Uterus (tissue), 4 donors: ENCODE measurements around the gene GATAD2B. TPM values are rescaled to one million over a fixed set of nuclear protein-coding genes. Genes with fewer than 3 reads are reported as not detected.

Experiments used
- DNase-seq, 2 donors: peaks; one replicate each; pipeline ENCODE4 v3.0.0-alpha.2; 2019 to 2020
- H3K27ac ChIP-seq, 2 donors: fragments of 200-600 bp; sonication (generic); 1 replicate in 1 of 2; 2 replicates in 1 of 2; pipeline ENCODE4 v1.5.1; 2016 to 2018
- H3K27me3 ChIP-seq, 2 donors: fragments of 200-600 bp; sonication (generic); one replicate each; pipeline ENCODE4 v1.5.1; 2018 to 2019; ENCODE audit warnings: control low read depth in 1 of 2
- H3K36me3 ChIP-seq, 2 donors: fragments of 200-600 bp; sonication (generic); one replicate each; pipeline ENCODE4 v1.5.1; 2019; ENCODE audit warnings: control low read depth in 1 of 2
- H3K4me1 ChIP-seq, 2 donors: fragments of 200-600 bp; sonication (generic); one replicate each; pipeline ENCODE4 v1.5.1; 2018 to 2019; ENCODE audit warnings: control low read depth in 1 of 2
- H3K4me3 ChIP-seq, 2 donors: fragments of 200-600 bp; sonication (generic); 1 replicate in 1 of 2; 2 replicates in 1 of 2; pipeline ENCODE4 v1.5.1; 2018 to 2019; ENCODE audit warnings: mild to moderate bottlenecking in 1 of 2
- H3K9me3 ChIP-seq, 2 donors: fragments of 200-600 bp; sonication (generic); one replicate each; pipeline ENCODE4 v1.5.1; 2019; ENCODE audit warnings: control low read depth in 1 of 2
- POLR2A ChIP-seq, 2 donors: fragments of 450-650 bp; IDR thresholded peaks; one replicate each; pipeline ENCODE4 v1.6.1; 2016; ENCODE audit warnings: antibody characterized with exemption in 2 of 2, mild to moderate bottlenecking in 1 of 2, moderate library complexity in 1 of 2
- intact Hi-C: fragments of 100-400 bp; cut with DNase I; formaldehyde crosslinking; loops from one replicate; pipeline ENCODE4 v1.15.1; 2023; ENCODE audit warnings: low total_unique reads
- total RNA-seq, 4 donors: library from RNA; depleted of rRNA in 3 of 4; stranded (reverse); fragments of >200 nt in 3 of 4; gene quantifications; one replicate each; pipeline versions ENCODE4 v1.1.0 to v1.2.4, GENCODE V29; 2014 to 2023
- TF ChIP-seq, protein P1 (sequence below), 4 experiments: fragments of 200-600 bp in 2 of 4; fragments of 450-650 bp in 2 of 4; sonication (generic) in 2 of 4; IDR thresholded peaks; one replicate each; pipeline ENCODE4 v1.5.1; 2016 to 2019; ENCODE audit warnings: antibody characterized with exemption in 4 of 4, mild to moderate bottlenecking in 2 of 4, moderate library complexity in 1 of 4
- donor health status: DM: yes; HTN: yes; CAD: no.

Gene GATAD2B
- total RNA-seq, 4 donors from 2014 or later: 7.1 to 79.0 (median 26.6) TPM

DNA sequence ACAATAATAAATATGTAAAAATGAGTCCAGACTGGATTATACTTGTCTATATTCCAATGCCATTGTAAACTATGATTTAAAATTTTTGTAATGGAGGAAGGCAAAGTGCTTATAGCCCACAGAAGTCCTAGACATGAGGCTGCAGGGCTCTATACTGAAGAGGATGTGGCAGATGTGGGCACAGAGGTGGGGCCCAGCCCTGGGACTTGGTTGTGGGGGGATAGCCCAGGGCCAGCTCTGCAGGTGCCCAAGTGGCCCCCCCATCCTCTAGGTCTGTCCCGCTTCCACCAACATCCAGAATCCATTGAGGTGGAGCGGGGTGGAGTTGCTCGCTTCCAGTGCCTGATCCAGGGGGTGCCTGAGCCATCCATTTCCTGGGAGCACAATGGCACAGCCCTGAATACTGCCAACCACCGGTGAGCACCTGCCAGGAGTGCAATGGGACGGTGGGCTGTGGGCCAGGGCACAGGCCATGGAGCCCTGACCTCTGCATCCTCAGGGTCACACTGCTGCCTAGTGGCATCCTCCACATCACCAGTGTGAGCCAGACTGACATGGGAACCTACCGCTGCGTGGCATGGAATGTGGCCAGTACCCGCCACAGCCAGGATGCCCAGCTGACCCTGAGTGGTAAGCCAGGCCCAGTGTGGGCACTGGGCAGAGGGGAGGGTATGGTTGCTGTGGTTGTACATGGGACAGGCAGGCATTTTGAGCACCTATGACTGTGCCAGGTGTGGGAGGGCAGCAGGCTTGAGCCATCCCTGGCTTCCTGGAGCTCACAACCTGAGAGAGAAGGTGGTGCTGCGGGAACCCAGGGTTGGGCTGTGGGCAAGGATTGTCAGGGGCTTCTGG is 126.6 kb downstream of the GATAD2B start:
- H3K36me3 ChIP-seq: no peaks in the 10 kb centered on the region
- TF ChIP-seq, protein P1, sequence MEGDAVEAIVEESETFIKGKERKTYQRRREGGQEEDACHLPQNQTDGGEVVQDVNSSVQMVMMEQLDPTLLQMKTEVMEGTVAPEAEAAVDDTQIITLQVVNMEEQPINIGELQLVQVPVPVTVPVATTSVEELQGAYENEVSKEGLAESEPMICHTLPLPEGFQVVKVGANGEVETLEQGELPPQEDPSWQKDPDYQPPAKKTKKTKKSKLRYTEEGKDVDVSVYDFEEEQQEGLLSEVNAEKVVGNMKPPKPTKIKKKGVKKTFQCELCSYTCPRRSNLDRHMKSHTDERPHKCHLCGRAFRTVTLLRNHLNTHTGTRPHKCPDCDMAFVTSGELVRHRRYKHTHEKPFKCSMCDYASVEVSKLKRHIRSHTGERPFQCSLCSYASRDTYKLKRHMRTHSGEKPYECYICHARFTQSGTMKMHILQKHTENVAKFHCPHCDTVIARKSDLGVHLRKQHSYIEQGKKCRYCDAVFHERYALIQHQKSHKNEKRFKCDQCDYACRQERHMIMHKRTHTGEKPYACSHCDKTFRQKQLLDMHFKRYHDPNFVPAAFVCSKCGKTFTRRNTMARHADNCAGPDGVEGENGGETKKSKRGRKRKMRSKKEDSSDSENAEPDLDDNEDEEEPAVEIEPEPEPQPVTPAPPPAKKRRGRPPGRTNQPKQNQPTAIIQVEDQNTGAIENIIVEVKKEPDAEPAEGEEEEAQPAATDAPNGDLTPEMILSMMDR (IDR thresholded peaks at IDR 0.05): no peak
- no peak for TF ChIP-seq POLR2A (IDR thresholded peaks at IDR 0.05)
- H3K4me3 ChIP-seq: no peak overlapping the region
- H3K27ac ChIP-seq: no peak overlapping the region
- no peaks in the 10 kb centered on the region for H3K9me3 ChIP-seq
- no peaks in the 10 kb centered on the region for H3K4me1 ChIP-seq
- intact Hi-C loops: loop anchor here (5.0 to 10.0 kb wide), 2 partner anchors 179 to 196 kb away; partner anchors contain the start of genes JTB and RPS27
- DNase-seq: no peak
- no peaks in the 10 kb centered on the region for H3K27me3 ChIP-seq

DNA sequence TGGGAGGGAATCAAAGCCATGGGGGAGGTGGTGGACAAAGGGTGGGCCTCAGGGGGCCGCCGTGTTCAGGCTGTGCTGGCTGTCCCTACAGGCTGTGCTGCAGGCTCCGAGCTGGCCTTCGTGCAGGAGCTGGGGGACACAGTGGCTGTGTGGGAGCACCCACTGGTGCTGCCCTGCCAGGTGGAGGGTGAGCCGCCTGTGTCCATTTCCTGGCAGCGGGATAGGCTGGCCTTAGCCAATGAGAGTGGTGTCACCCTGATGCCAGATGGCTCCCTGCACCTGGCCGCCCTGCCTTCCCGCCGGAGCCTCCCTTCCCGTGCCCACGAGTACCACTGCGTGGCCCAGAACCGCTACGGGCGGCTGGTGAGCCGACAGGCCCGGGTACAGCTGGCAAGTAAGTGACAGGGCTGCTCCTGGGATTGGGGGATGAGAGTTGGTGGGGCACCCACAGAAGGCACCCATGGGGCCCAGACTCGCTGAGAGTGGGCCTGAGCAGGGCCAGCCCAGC is 127.4 kb downstream of the GATAD2B start:
- no peak overlapping the region for H3K4me3 ChIP-seq
- H3K9me3 ChIP-seq: no peaks in the 10 kb centered on the region
- H3K36me3 ChIP-seq: no peaks in the 10 kb centered on the region
- H3K27ac ChIP-seq: no peak overlapping the region
- no peaks in the 10 kb centered on the region for H3K4me1 ChIP-seq
- intact Hi-C loops: loop anchor here (5.0 to 10.0 kb wide), 2 partner anchors 179 to 197 kb away; partner anchors contain the start of genes JTB and RPS27
- no peak for TF ChIP-seq POLR2A (IDR thresholded peaks at IDR 0.05)
- TF ChIP-seq, protein P1 (IDR thresholded peaks at IDR 0.05): no peak
- DNase-seq: no peak
- H3K27me3 ChIP-seq: no peaks in the 10 kb centered on the region

DNA sequence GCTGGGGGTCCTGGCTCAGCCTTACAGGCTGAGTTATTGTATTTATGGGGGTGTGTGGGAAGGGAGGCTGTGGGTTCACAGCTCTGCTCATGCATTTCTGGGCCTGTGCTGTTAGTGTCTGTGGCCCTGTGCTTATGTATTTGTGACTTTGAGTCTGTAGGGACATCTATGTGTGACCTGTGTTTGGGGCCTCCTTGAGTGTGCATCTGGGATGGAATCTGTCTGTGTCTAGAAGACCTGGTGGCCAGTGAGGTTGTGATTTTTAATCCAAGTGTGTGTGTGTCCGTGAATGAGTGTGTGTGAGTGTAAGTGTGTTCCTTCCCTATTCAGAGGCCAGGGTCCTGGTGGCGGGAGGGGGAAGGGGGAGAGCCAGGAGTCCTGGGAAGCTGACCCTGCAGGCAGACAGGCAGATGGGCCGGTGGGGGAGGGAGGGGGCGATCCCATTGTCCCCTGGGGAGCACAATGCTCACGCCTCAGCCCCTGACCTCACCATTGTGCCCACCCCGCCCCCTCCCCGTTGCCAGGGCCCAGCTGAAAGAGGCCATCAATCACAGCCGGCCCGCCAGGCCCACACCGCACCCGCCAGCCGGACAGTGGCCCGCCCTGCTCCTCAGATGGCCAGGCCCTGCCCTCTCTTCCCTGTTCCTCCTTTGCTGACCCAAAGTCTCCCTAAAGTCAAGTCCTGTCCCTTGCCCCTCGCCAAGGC is 128.0 kb downstream of the GATAD2B start:
- Histone ChIP-seq H3K4me1 (no peaks in the 10 kb centered on the region), H3K36me3 (no peaks in the 10 kb centered on the region), H3K9me3 (no peaks in the 10 kb centered on the region), H3K4me3 (no peak overlapping the region), H3K27ac (no peak overlapping the region), H3K27me3 (no peaks in the 10 kb centered on the region)
- TF ChIP-seq, protein P1 (IDR thresholded peaks at IDR 0.05): no peak
- no peak for TF ChIP-seq POLR2A (IDR thresholded peaks at IDR 0.05)
- no peak for DNase-seq
- intact Hi-C loops: loop anchor here (5.0 to 10.0 kb wide), 2 partner anchors 180 to 198 kb away; partner anchors contain the start of genes JTB and RPS27

DNA sequence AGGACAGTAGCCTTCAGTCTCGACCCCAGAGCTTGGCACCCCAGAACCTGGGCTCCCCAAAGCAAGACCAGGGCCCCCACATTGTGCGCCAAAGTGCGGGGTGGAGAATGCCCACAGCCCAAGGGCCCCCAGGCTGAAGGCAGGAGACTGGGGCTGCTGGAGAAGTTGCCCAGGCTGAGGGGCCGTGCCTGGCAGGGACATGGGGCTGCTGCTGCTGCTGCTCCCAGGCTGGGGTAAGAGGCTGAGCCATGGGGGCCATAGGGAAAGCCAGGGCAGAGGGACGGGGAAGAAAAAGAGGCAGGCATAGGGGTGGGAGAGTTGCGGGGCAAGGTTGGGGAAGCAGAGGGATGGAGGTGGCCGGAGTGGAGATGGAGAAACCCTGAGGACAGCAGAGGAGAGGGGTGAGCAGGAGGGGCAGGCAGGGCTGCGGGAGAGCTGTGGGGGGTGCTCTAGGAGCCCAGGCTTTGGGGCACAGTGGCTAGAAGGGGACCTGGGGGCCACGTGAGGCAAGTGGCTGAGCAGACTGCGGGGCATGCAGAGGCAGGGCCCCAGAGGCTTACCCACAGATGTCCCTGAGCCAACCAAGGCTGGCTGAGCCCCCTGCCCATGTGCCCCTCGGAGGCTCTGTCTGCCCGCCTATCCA is 128.7 kb downstream of the GATAD2B start:
- H3K27me3 ChIP-seq: no peaks in the 10 kb centered on the region
- H3K4me1 ChIP-seq: peaks cover 0 to 3% of the 10 kb centered on the region in 2 donors
- TF ChIP-seq, protein P1 (IDR thresholded peaks at IDR 0.05): no peak
- TF ChIP-seq POLR2A (IDR thresholded peaks at IDR 0.05): no peak
- H3K36me3 ChIP-seq: no peaks in the 10 kb centered on the region
- no peak for DNase-seq
- no peak overlapping the region for H3K4me3 ChIP-seq
- H3K9me3 ChIP-seq: no peaks in the 10 kb centered on the region
- no peak overlapping the region for H3K27ac ChIP-seq
- intact Hi-C loops: loop anchor here (10.0 kb wide), 1 partner anchor 181 kb away; the partner anchor contains the start of gene JTB
